ENCODE results near the gene TNFRSF8. TPM values are rescaled to one million over a fixed set of nuclear protein-coding genes. Genes with fewer than 3 reads are reported as not detected.

The TNFRSF8 gene
- total RNA-seq, 1 experiment from 2014 or later: not detected

DNA sequence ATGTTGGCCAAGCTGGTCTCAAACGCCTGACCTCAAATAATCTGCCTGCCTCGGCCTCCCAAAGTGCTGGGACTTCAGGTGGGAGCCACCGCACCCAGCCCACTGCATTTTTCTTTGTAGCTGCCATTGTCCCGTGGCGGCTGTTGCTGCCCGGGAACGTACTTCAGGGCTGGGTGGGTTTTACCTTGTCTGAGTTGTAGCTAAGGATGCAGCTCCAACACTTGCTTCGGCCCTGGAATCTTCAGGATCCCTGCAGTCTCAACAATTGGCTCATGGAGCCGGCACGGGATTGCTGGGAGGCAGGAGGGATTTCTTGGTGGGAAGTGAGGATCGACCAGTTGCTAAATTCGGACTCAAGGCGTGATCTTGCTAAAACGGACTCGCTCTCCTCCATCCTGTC lies 10.7 kb downstream of the TNFRSF8 start:
- no peaks in the 10 kb centered on the region for H3K36me3 ChIP-seq (ENCODE audit: low read depth, low read length)
- no peak for ATAC-seq
- no peak for DNase-seq
- CTCF ChIA-PET: no interaction called here
- H3K9ac ChIP-seq (ENCODE audit: low read length): no peak overlapping the region
- no peaks in the 10 kb centered on the region for H3K4me1 ChIP-seq (ENCODE audit: insufficient read depth, low read length)
- no peaks in the 10 kb centered on the region for H3F3A ChIP-seq (ENCODE audit: low read length, unreplicated experiment)
- POLR2A ChIA-PET (ENCODE audit: unreplicated experiment): no interaction called here
- H4K20me1 ChIP-seq (ENCODE audit: low read length): no peaks in the 10 kb centered on the region
- no peaks in the 10 kb centered on the region for H3K27me3 ChIP-seq (ENCODE audit: low read length)
- TF ChIP-seq, protein P1, sequence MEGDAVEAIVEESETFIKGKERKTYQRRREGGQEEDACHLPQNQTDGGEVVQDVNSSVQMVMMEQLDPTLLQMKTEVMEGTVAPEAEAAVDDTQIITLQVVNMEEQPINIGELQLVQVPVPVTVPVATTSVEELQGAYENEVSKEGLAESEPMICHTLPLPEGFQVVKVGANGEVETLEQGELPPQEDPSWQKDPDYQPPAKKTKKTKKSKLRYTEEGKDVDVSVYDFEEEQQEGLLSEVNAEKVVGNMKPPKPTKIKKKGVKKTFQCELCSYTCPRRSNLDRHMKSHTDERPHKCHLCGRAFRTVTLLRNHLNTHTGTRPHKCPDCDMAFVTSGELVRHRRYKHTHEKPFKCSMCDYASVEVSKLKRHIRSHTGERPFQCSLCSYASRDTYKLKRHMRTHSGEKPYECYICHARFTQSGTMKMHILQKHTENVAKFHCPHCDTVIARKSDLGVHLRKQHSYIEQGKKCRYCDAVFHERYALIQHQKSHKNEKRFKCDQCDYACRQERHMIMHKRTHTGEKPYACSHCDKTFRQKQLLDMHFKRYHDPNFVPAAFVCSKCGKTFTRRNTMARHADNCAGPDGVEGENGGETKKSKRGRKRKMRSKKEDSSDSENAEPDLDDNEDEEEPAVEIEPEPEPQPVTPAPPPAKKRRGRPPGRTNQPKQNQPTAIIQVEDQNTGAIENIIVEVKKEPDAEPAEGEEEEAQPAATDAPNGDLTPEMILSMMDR (conservative IDR thresholded peaks at IDR 0.05; ENCODE audit: low read depth, low read length): no peak
- TF ChIP-seq EZH2 (IDR thresholded peaks at IDR 0.05; ENCODE audit: low read length, unreplicated experiment): no peak
- no peak for TF ChIP-seq EZH2phosphoT487 (IDR thresholded peaks at IDR 0.05; ENCODE audit: borderline replicate concordance, low read length)
- no peak overlapping the region for H2AFZ ChIP-seq (ENCODE audit: low read length)
- no peaks in the 10 kb centered on the region for H3K9me2 ChIP-seq (replicated peaks; ENCODE audit: low read length)
- H3K4me3 ChIP-seq (ENCODE audit: low read length): no peak overlapping the region
- H3K4me2 ChIP-seq (ENCODE audit: low read length): no peak overlapping the region
- no peaks in the 10 kb centered on the region for H3K79me2 ChIP-seq (ENCODE audit: low read length)
- no TSS peak for BruUV-seq (replicated peaks)
- no peak overlapping the region for H3K27ac ChIP-seq (ENCODE audit: low read length)
- intact Hi-C loops (cut with micrococcal nuclease): no loop called here
- no peaks in the 10 kb centered on the region for H3K9me3 ChIP-seq (ENCODE audit: low read length)

DNA sequence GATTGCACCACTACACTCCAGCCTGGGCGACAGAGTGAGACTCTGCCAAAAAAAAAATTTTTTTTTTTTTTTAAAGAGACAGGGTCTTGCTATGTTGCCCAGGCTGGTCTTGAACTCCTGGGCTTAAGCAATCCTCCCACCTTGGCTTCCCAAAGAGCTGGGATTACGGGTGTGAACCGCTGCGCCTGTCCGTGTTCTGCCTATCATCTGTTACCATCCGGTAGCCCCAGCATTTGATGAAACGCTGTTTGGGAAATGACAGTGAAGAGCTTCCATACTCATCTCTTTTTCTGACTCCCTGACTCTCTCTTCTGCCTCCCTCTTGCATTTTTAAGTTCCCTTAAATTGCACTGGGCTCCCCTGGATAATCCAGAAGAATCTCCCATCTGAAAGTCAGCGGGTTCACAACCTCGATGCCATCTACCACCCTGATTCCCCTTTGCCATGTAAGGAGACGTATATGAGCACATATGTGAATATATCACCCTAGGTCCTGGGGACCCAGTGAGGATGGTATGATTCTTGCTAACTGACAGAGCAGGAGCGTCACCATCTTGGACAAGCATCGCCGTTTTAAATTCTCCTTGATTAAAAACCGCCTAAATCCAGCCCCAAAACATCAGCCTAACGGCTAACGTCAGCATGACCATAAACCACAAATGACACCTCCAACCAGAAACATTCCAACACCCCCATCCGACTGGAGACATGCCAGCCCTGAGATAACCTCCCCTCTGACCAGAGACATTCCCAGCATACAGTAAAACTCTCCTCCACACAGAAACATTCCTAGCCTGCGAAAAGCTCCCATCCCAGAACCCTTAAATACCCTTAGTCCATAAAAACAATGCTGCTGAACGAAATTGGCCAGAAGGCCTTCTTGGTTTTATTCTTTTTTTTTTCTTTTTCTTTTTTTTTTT lies 12.4 kb downstream of the TNFRSF8 start:
- intact Hi-C loops (cut with micrococcal nuclease): no loop called here
- Histone ChIP-seq H3K9me2 (replicated peaks; ENCODE audit: low read length) (no peaks in the 10 kb centered on the region), H3K79me2 (ENCODE audit: low read length) (no peaks in the 10 kb centered on the region), H3K36me3 (ENCODE audit: low read depth, low read length) (no peaks in the 10 kb centered on the region), H3K9ac (ENCODE audit: low read length) (no peak overlapping the region), H3K4me1 (ENCODE audit: insufficient read depth, low read length) (no peaks in the 10 kb centered on the region), H3K4me2 (ENCODE audit: low read length) (no peak overlapping the region), H4K20me1 (ENCODE audit: low read length) (no peaks in the 10 kb centered on the region), H3F3A (ENCODE audit: low read length, unreplicated experiment) (no peaks in the 10 kb centered on the region), H2AFZ (ENCODE audit: low read length) (no peak overlapping the region), H3K4me3 (ENCODE audit: low read length) (no peak overlapping the region), H3K27ac (ENCODE audit: low read length) (no peak overlapping the region), H3K9me3 (ENCODE audit: low read length) (no peaks in the 10 kb centered on the region), H3K27me3 (ENCODE audit: low read length) (no peaks in the 10 kb centered on the region)
- BruUV-seq (replicated peaks): no TSS peak
- ChIA-PET POLR2A (ENCODE audit: unreplicated experiment) (no interaction called here), CTCF (interaction anchor here (0.7 kb wide), 1 partner anchor 159 kb away, joined by 3 read pairs; no protein-coding TSS in a partner anchor)
- ATAC-seq (no peak), DNase-seq (no peak)
- TF ChIP-seq, protein P1 (conservative IDR thresholded peaks at IDR 0.05; ENCODE audit: low read depth, low read length): no peak
- no peak for TF ChIP-seq EZH2 (IDR thresholded peaks at IDR 0.05; ENCODE audit: low read length, unreplicated experiment)
- no peak for TF ChIP-seq EZH2phosphoT487 (IDR thresholded peaks at IDR 0.05; ENCODE audit: borderline replicate concordance, low read length)

DNA sequence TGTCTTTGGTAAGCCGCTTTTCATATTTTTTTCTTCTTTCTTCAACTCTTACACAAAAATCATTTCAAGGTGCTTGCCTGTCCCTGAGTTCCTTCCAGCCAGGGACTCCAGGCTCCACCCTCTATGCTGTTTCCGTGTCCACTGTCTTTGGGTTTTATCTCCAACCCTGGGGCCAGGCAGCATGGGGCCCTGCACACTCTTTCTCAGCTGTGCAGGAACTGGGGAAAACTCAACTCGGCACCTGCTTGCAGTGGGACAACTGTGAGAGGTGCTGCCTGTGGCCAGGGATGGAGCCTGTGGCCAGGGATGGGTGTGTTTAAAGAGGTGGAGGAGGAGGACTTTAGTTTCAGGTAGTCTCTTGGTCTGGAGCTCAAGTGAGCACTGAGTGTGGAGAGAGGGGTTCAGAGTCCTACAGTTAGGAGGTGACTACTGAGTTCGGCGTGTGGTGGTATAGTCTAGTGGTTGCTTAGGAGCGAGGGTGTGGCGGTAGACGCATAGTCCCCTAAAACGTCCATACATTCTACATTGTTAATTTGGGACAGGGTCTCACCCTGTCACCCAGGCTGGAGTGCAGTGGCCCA lies 13.4 kb downstream of the TNFRSF8 start:
- intact Hi-C loops (cut with micrococcal nuclease): no loop called here
- H3K4me3 ChIP-seq (ENCODE audit: low read length): no peak overlapping the region
- no peaks in the 10 kb centered on the region for H3K9me2 ChIP-seq (replicated peaks; ENCODE audit: low read length)
- H3K27me3 ChIP-seq (ENCODE audit: low read length): no peaks in the 10 kb centered on the region
- POLR2A ChIA-PET (ENCODE audit: unreplicated experiment): no interaction called here
- no peak overlapping the region for H3K9ac ChIP-seq (ENCODE audit: low read length)
- H2AFZ ChIP-seq (ENCODE audit: low read length): no peak overlapping the region
- H3K4me2 ChIP-seq (ENCODE audit: low read length): no peak overlapping the region
- no peaks in the 10 kb centered on the region for H3F3A ChIP-seq (ENCODE audit: low read length, unreplicated experiment)
- no peaks in the 10 kb centered on the region for H3K36me3 ChIP-seq (ENCODE audit: low read depth, low read length)
- no peaks in the 10 kb centered on the region for H3K79me2 ChIP-seq (ENCODE audit: low read length)
- ATAC-seq (no peak), DNase-seq (no peak)
- H3K9me3 ChIP-seq (ENCODE audit: low read length): no peaks in the 10 kb centered on the region
- H4K20me1 ChIP-seq (ENCODE audit: low read length): no peaks in the 10 kb centered on the region
- BruUV-seq (replicated peaks): no TSS peak
- CTCF ChIA-PET: no interaction called here
- no peaks in the 10 kb centered on the region for H3K4me1 ChIP-seq (ENCODE audit: insufficient read depth, low read length)
- H3K27ac ChIP-seq (ENCODE audit: low read length): no peak overlapping the region
- TF ChIP-seq EZH2 (IDR thresholded peaks at IDR 0.05; ENCODE audit: low read length, unreplicated experiment): no peak
- TF ChIP-seq, protein P1 (conservative IDR thresholded peaks at IDR 0.05; ENCODE audit: low read depth, low read length): no peak
- no peak for TF ChIP-seq EZH2phosphoT487 (IDR thresholded peaks at IDR 0.05; ENCODE audit: borderline replicate concordance, low read length)
